Measurements from ENCODE around the gene ZDHHC3.

ZDHHC3 gene

GRCh38 chr3:44969154-44969827 lies 6.7 kb downstream of the ZDHHC3 start:
- H3K27me3 ChIP-seq (ENCODE audit: insufficient read depth, low read length), result no peaks in the 10 kb centered on the region
- no peaks in the 10 kb centered on the region for H4K20me1 ChIP-seq (ENCODE audit: insufficient read depth, low read length)
- H3F3A ChIP-seq (ENCODE audit: insufficient read depth, low read length), result no peaks in the 10 kb centered on the region
- no peak overlapping the region; the same call in 1 of the 2 replicates for H3K9ac ChIP-seq (ENCODE audit: low read length)
- TF ChIP-seq, protein P1, sequence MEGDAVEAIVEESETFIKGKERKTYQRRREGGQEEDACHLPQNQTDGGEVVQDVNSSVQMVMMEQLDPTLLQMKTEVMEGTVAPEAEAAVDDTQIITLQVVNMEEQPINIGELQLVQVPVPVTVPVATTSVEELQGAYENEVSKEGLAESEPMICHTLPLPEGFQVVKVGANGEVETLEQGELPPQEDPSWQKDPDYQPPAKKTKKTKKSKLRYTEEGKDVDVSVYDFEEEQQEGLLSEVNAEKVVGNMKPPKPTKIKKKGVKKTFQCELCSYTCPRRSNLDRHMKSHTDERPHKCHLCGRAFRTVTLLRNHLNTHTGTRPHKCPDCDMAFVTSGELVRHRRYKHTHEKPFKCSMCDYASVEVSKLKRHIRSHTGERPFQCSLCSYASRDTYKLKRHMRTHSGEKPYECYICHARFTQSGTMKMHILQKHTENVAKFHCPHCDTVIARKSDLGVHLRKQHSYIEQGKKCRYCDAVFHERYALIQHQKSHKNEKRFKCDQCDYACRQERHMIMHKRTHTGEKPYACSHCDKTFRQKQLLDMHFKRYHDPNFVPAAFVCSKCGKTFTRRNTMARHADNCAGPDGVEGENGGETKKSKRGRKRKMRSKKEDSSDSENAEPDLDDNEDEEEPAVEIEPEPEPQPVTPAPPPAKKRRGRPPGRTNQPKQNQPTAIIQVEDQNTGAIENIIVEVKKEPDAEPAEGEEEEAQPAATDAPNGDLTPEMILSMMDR (IDR thresholded peaks at IDR 0.05; ENCODE audit: low read length), result peak; percentile 12; the same call in 1 of the 2 replicates
- no peak for TF ChIP-seq EZH2 (IDR thresholded peaks at IDR 0.05; ENCODE audit: borderline replicate concordance, low read length)
- peaks cover 4% of the 10 kb centered on the region; the same call in 1 of the 2 replicates for H3K36me3 ChIP-seq (ENCODE audit: insufficient read depth, low read length)
- no peak overlapping the region for H3K4me3 ChIP-seq (ENCODE audit: low read depth, low read length, poor library complexity, severe bottlenecking)
- H2AFZ ChIP-seq (ENCODE audit: low read length), result no peak overlapping the region
- no peaks in the 10 kb centered on the region for H3K9me3 ChIP-seq (ENCODE audit: low read length)
- peaks cover 9% of the 10 kb centered on the region; the same call in 1 of the 2 replicates for H3K79me2 ChIP-seq (ENCODE audit: insufficient read depth, low read length)
- peak overlapping the region; percentile 45 for H3K27ac ChIP-seq (ENCODE audit: low read depth, low read length, poor library complexity, severe bottlenecking)
- H3K4me1 ChIP-seq (ENCODE audit: insufficient read depth, low read length, severe bottlenecking), result peaks cover 41% of the 10 kb centered on the region
- H3K9me2 ChIP-seq (ENCODE audit: low read depth, low read length), result no peaks in the 10 kb centered on the region
- H3K4me2 ChIP-seq (ENCODE audit: low read length), result peak overlapping the region; percentile 48; the same call in 1 of the 2 replicates

GRCh38 chr3:44968447-44968858 lies 7.5 kb downstream of the ZDHHC3 start:
- Histone ChIP-seq H3K9me3 (ENCODE audit: low read length) (no peaks in the 10 kb centered on the region), H2AFZ (ENCODE audit: low read length) (no peak overlapping the region), H3K79me2 (ENCODE audit: insufficient read depth, low read length) (peaks cover 7% of the 10 kb centered on the region; the same call in 1 of the 2 replicates), H3K9ac (ENCODE audit: low read length) (no peak overlapping the region), H3K36me3 (ENCODE audit: insufficient read depth, low read length) (peaks cover 4% of the 10 kb centered on the region; the same call in 1 of the 2 replicates), H3K9me2 (ENCODE audit: low read depth, low read length) (no peaks in the 10 kb centered on the region), H3K27ac (ENCODE audit: low read depth, low read length, poor library complexity, severe bottlenecking) (no peak overlapping the region), H4K20me1 (ENCODE audit: insufficient read depth, low read length) (no peaks in the 10 kb centered on the region), H3K4me2 (ENCODE audit: low read length) (no peak overlapping the region), H3F3A (ENCODE audit: insufficient read depth, low read length) (no peaks in the 10 kb centered on the region), H3K27me3 (ENCODE audit: insufficient read depth, low read length) (no peaks in the 10 kb centered on the region), H3K4me1 (ENCODE audit: insufficient read depth, low read length, severe bottlenecking) (peaks cover 45% of the 10 kb centered on the region), H3K4me3 (ENCODE audit: low read depth, low read length, poor library complexity, severe bottlenecking) (no peak overlapping the region)
- TF ChIP-seq, protein P1 (IDR thresholded peaks at IDR 0.05; ENCODE audit: low read length), result no peak
- no peak for TF ChIP-seq EZH2 (IDR thresholded peaks at IDR 0.05; ENCODE audit: borderline replicate concordance, low read length)

DNA sequence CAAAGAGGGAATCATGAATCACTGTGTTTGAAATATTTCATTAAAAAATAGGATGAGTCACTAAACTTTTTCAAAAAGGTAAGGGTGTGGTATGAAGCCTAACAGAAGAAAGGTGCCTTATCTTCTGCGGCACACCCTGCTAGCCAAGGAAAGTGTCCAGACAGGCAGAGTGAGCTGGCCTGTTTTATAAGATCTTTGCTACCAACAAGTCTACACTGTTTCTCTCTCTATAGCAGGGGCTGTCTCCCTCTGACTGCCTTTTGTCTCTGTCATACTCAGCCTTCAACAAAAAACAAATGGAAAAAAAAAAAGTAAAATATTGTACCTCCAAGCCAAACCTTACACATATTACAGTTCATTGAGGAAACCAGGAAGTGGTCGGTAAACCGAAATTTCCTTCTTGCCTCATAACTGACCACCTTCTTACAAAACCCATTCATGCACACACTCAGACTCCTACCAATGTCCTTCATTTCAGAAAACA lies 9.1 kb downstream of the ZDHHC3 start:
- Histone ChIP-seq H2AFZ (ENCODE audit: low read length) (no peak overlapping the region), H3K9ac (ENCODE audit: low read length) (no peak overlapping the region), H3F3A (ENCODE audit: insufficient read depth, low read length) (no peaks in the 10 kb centered on the region), H3K27ac (ENCODE audit: low read depth, low read length, poor library complexity, severe bottlenecking) (no peak overlapping the region), H3K4me2 (ENCODE audit: low read length) (no peak overlapping the region), H3K27me3 (ENCODE audit: insufficient read depth, low read length) (no peaks in the 10 kb centered on the region), H3K36me3 (ENCODE audit: insufficient read depth, low read length) (peaks cover 4% of the 10 kb centered on the region; the same call in 1 of the 2 replicates), H3K79me2 (ENCODE audit: insufficient read depth, low read length) (peaks cover 7% of the 10 kb centered on the region; the same call in 1 of the 2 replicates), H3K4me3 (ENCODE audit: low read depth, low read length, poor library complexity, severe bottlenecking) (no peak overlapping the region), H3K4me1 (ENCODE audit: insufficient read depth, low read length, severe bottlenecking) (peaks cover 49% of the 10 kb centered on the region), H3K9me2 (ENCODE audit: low read depth, low read length) (no peaks in the 10 kb centered on the region), H3K9me3 (ENCODE audit: low read length) (no peaks in the 10 kb centered on the region), H4K20me1 (ENCODE audit: insufficient read depth, low read length) (no peaks in the 10 kb centered on the region)
- no peak for TF ChIP-seq EZH2 (IDR thresholded peaks at IDR 0.05; ENCODE audit: borderline replicate concordance, low read length)
- TF ChIP-seq, protein P1 (IDR thresholded peaks at IDR 0.05; ENCODE audit: low read length), result no peak

Measured in OCI-LY1 (cell line).